NK-92 (cell line): ENCODE measurements around the gene EHMT1.
"Not testable (repeated sequence)": the region's sequence is repeated elsewhere in the genome, so short reads cannot be mapped to it uniquely, and the experiment has no call there.

Experiments
- DNase-seq: peaks from one replicate; lab custom pipeline; 2025; ENCODE audit not compliant: unreplicated experiment; lab: John Stamatoyannopoulos, UW

The EHMT1 gene

DNA sequence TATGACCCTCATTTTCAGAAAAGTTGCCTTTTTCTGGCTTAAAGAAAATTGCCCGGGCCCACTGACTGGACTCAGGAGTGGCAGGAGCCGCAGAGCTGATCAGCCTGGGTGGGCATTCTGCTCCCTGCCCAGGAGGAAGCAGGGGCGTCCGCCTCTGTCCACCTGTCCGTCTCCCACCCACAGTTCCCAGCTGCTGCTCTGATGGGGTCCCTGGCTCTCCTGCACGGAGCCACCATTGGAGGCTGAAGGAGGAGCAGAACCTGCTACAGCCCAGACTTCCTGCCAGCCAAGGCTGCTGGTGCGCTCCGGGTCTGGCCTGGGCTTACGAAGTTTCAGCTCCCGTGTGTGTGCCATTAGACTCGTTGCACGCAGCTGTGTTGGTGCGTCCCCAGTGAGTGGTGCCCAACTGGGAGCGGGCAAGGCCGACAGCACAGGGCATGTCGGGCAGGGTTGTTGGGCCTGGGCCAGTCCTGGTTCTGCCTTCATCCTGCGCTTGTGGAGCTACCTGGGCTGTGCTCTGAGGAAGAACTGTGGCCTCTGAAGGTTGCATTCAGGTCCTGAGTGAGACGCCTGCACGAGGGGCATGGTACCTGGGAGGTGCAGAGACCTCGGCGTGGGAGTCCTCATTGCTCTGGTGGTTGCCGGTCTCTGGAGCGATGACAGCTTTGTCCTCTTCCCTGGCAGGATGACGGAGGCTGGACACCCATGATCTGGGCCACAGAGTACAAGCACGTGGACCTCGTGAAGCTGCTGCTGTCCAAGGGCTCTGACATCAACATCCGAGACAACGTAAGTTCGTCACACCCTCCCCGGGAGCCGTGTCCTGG lies 181.6 kb downstream of the EHMT1 start:
- DNase-seq = no peak

DNA sequence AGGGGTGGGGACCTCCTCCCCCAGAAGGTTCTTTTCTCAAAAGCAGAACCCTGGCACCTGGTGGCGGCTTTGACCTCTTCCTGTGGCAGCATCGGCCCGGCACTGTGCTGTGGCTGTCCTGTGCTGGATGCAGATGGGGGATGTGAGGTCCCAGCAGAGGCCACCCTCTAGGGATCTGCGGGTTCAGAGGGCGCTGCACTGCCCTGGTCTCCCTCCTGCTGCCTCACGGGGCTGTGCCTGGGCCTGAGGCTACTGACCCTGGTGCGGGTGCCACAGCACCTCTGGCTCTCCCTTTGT lies 182.2 kb downstream of the EHMT1 start:
- DNase-seq = no peak

DNA sequence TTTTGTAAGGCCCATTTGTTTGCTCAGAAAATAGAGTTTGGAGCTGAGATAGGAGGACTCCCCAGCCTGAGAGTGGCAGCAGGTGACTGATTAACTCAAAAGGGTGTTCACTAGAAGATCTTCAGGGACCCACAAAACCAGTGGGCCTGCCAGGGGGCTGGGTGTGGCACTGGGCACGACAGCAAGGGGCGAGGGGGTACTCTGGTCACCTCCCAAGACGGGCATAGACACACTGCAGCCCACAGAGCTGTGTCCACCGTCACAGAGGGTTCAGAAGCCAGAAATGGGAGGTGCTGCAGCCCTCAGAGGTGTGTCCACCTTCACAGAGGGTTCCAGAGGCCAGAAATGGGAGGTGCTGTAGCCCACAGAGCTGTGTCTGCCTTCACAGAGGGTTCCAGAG lies 183.2 kb downstream of the EHMT1 start:
- DNase-seq = no peak

DNA sequence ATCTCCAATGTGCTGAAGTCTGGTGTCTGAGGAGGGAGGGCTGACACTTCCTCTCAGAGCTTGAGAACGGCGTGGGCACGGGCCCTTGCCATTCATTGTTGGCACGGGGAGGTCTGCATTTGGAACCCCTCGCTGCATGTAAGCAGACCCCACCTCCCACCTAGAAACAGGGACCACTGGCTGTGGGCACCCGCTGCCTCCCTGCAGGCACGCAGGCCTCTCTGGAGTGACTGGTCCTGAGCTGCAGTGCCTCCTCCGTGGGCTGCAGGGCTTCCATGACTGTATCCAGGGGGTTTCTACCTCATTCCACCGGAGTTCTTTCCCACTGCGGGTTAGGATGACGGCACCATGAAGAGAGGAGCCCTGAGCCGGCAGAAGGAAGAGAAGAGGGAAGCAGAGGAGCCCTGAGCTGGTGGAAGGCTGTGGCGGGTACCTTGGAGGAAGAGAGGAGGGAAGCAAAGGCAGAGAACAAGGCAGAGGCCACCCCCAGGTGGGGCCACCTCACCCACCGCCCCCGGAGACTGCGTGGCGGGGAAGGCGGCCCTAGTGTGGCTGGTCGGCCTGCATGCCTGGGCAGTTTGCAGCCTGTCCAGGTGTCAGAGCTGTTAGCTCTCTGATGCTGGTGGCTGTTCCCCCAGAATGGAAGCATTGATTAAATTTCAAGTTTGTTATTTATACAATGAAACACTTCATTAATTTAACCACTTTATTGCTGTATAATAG lies 183.9 kb downstream of the EHMT1 start:
- DNase-seq = no peak

DNA sequence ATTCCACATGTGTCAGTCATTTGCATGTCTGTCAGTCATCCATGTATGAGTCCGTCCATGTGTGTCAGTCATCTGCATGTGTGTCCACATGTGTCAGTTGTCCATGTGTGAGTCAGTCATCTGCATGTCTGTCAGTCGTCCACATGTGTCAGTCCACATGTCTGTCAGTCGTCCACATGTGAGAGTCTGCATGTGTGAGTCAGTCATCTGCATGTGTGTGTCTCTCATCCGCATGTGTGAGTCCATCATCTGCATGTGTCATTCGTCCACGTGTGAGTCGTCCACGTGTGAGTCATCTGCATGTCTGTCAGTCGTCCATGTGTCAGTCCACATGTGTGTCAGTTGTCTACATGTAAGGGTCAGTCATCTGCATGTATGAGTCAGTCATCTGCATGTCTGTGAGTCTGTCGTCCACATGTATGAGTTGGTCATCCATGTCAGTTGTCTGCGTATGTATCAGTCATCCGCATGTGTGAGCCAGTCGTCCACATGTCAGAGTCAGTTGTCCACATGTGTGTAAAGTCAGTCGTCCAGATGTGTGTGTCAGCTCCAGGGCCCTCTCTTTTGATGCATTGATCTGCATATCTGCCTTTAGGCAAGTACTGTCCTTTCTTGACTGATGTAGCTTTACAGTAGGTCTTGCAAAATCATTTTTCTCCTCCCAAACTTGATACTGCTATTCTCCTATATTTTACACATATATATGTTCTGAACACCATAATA lies 186.3 kb downstream of the EHMT1 start:
- no peak for DNase-seq

DNA sequence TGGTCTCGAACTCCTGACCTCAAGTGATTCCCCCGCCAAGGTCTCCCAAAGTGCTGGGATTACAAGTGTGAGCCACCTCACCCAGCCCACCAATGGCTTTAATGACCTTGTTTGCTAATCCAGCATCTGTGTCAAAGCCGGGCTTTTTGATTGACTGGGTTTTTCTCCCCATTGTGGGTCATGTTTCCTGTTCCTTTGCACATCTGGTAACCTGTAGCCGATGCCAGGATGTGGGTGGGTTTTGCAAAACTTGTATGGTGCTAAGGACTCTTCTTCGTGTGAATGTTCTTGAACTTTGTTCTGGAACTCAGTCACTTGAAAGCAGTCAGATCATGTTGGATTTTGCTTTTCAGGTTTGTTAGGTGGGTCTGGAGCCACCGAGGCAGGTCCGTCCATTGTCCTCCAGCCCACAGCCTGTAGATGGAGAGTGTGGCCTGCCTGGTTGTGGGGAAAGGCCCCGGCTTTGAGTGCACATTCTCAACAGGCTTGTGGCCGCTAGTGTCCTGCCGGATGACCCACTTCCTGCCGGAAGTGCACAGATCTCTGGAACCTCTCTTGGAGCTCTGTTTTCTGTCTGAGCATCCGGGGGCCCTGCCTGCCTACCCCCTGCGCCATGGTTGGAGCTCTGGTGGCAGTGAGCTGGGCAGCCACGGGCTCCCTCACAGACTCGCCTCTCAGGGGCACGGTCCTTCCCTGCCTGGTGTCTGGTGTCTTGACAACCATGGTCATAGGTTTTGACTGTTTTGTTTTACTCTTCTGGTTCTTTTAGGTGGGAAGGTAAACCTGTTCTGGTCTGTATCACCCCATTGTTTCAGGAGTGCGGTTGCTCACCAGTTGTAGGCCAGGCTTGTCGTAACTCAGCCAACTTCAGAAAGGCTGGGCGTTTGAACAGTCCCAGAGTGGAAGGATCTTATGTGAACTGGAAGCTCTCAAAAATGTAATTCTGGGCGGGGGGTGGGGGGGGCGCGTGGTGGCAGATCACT lies 189.2 kb downstream of the EHMT1 start:
- DNase-seq = no peak

DNA sequence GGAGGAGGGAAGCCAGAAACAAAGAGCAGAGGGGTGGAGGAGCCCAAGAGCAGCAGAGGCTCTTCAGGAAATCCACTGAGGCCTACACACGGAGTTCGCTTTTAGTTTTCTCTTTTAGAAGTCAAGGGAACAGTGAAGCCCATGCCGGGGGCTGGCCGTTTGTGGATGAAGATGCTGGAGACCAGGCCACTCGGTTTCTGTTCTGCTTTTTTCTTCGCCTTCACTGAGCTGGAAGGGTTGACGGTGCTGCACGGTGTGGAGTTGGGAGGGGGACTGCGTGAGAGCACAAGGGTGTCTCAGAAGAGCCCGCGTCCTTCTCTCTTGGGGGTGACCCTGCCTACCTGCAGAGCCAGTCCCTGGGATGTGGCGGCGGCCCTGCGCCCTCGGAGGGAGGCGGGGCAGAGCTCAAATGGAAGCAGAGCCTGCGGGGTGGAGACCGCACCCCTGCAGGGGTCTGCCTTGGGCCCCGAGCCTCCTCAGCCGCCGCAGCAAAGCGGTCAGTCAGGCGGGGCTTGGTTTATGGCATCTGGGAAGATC lies 190.3 kb downstream of the EHMT1 start:
- no peak for DNase-seq

DNA sequence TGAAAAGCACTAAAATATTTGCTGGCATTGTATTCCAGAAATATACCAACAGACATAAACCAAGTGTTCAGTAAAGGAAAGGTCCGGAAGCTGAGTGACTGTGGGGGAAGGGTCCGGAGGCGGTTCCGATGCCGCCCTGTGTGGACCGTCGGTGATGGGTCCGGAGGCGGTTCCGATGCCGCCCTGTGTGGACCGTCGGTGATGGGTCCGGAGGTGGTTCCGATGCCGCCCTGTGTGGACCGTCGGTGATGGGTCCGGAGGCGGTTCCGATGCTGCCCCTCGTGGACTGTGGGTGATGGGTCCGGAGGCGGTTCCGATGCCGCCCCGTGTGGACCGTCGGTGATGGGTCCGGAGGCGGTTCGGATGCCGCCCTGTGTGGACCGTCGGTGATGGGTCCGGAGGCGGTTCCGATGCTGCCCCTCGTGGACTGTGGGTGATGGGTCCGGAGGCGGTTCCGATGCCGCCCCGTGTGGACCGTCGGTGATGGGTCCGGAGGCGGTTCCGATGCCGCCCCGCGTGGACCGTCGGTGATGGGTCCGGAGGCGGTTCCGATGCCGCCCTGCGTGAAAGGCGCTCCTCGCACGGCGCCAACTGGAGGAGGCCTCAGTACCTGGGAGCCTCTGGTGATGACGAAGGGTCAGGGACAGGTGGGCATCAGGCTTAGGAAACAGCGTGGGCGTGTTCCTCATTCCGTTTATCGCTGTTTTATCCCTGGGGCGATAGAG lies 191.1 kb downstream of the EHMT1 start:
- not testable (repeated sequence) for DNase-seq

DNA sequence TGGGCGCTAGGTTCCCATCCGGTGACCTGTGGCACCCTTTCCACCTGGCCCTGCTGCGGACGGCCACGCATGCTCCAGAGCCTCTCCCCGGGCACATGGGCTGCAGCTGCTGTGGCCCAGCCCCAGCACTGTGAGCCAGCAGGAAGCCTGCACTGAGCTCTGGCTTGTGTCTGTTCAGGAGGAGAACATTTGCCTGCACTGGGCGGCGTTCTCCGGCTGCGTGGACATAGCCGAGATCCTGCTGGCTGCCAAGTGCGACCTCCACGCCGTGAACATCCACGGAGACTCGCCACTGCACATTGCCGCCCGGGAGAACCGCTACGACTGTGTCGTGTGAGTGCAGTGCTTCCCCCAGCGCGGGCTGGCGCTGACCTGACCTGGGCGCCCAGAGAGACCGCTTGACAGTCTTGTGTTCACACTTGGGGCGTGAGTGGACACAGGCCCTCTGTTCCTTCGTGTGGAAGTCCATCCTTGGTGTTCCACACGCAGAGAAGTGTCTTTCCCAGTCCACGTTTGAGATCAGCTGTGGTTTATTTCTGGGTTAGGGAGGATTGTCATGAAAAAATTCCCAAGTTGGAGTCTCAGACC lies 192.6 kb downstream of the EHMT1 start:
- DNase-seq = no peak

DNA sequence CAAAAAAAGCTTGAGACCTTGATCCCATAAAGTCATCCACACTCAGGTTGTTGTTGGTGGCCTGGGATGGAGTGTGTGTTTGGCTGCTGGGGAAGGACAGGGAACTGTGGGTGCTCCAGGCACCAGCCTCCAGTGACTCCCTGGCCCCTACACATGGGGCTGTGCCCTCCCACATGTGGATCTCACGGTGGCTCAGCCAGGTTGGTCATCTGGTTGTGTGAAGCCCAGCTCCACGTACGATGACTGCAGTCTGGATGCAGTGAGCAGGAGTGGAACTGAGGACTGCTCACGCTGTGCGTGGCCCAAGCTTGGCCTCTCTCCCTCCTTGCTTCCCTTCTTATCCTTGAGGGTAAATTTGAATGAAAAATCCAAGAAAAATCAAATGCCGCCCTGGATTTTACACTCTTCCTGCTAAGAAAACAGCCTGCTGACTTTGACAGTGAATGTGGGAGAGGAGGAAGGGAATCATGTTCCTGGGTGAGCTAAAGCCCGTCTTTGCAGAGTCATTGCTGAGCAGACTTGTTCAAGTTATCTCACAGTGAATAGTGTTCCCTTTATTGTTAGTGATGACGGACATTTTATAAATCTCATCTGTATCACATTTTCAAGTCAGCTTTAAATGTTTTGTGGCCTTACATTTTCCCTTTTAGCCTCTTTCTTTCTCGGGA lies 193.7 kb downstream of the EHMT1 start:
- no peak for DNase-seq

DNA sequence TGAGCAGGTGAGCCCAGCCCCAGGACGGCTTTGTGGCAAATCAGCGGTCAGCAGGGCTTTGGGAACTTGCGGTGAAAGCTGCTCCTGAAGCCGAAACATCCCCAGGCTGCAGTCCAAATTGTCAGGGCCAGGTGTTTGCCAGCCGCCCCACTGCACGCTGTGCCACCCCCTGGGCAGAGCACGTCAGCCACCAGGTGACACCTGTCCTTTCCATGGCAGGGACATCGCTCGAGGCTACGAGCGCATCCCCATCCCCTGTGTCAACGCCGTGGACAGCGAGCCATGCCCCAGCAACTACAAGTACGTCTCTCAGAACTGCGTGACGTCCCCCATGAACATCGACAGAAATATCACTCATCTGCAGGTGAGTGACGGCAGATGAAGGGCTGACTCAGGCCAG lies 194.4 kb downstream of the EHMT1 start:
- no peak for DNase-seq

DNA sequence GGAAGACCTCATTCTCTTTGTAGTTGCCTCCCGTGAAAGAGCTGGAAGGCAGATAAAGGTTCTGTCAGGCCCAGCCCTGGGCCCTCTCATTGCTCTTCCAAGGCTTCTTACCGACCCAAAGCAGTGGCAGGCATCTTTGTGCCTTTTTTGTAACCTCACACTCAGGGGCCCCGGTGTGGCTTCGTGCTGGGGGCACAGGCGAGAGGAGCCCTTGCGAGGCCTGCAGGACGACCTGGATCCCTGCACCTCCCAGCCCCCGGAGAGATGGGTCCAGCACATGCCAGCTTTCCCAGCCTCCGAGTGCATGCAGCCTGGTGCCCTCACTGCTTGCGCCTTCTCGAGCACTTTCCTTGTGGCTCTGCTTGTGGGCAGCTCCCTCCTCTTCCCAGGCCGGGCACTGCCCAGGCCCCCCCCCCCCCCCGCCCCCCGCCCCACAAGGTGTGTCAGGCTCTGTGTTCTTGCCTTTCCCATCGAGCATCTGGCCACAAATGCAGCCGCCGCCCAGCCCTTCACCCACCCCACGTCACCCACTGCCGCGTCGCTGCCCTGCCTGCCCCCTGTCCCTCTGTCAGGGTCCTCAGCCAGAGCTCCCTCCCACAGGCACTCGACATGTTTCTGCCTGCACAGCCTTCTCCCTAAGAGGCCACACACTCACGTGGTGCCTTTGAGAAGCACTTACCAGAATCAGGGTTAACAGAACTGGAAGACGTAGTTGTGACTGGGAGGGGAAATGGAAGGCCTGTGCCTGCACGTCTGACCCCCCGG lies 195.0 kb downstream of the EHMT1 start:
- DNase-seq = no peak

DNA sequence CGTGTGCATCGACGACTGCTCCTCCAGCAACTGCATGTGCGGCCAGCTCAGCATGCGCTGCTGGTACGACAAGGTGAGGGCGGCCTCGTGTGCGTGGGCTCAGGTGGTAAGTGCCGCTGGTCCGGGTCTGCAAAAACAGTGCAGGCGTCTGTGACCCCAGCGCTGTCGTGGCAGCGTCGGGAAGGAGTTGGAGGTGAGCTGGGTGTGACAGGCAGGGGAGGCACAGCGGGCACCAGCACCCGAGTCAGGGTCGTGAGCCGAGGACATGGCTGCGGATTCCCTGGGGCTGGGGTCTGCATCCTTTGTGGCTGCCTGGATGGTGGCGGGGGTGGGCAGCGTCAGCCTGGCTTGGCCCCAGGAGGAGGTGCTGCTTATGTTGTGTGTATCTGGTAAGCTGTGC lies 195.6 kb downstream of the EHMT1 start:
- DNase-seq = no peak

DNA sequence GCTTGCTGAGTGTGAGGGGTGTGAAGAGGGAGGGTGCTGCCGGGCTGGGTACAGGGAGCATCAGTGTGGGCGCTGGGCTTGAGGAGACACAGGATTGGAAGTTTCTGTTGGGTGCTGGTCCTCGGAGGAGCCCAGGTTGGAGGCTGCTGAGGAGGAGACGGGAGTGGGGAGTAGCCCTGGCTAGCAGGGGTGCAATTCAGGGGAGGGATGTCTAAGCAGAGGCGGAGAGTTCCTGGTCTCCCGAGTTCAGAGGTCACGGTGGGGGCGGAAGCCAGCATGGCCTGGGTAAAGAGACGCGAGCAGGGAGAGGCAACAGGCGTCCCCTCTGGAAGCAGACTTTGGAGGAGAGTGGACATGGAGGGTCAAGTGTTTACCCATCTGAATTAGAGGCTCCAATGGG lies 196.0 kb downstream of the EHMT1 start:
- no peak for DNase-seq

DNA sequence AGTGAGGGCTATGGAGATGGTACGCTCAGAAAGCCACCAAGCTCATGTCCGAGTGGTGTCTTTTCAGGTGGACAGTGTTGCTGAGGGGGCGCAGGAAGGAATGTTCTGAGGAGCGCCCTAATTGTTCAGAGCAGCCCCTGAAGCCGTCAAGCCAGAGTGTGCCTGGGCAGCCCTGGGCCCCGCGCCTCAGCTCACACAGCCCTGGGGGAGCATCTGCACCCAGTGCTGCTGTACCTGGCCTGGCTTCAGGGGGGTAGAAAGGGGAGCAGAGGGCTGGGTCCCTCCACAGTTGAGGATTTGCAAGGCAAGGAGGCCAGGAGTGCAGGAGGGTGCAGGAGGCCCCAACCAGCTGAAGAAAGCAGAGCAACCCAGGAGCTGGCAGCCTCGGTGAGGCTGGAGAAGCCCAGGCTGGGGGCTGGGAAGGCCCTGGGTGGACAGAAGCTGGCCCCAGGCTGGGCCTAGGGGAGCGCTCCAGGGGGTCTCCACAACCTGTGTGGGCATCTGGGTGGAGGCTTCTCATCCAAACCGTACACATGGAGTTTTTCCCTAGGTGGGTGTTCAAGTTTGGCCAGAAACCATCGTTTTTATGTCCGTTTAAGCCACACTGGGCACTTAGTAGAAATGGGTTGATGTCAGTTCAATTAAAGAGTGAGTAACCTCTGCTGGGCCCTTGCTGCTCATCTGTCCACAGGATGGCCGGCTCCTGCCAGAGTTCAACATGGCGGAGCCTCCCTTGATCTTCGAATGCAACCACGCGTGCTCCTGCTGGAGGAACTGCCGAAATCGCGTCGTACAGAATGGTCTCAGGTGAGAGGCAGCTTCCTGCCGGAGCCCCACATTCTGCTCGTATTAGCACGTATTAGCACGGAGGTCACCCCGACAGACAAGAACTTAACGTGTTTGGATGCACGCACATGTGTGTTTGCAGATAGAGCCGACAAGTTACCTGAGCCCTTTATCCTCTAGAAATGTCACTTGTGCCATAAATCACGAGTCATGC lies 196.8 kb downstream of the EHMT1 start:
- no peak for DNase-seq

DNA sequence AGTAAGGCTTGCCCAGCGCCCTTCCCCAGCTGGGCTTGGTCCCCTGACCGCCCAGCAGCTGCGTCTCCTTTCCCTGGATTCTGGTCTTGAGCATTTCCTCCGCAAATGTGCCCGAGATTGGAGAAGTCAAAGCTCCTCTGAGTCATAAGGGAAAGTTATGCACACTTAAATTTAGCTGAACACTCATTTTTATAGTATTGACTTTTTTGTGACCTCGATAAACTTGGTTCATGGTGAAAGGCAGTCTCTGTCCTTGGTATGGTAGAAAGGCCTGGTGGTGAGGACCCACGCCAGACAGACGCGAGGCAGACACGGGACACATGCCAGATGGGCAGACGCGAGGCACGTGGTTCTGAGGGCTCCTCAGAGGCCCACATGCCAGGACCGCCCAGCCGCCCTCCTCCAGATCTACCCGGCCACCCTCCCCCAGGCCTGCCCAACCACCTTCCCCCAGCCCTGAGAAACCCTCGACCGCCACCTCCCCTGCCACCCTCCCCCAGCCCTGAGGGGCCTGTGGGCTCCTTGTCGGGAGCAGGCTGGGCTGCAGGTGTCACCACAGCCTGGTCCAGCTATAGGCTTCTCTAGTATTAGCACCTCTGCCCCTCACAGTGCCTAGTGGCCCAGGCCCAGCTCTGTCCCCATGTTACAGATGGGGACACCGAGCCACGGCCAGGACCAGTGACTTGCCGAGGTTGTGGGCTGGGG lies 197.9 kb downstream of the EHMT1 start:
- DNase-seq = no peak
